HS-5 (cell line): Measurements from ENCODE around the gene GARIN5A.
"Not testable (repeated sequence)": the region's sequence is repeated elsewhere in the genome, so short reads cannot be mapped to it uniquely, and the experiment has no call there.

ENCODE experiments used
- DNase-seq: peaks from one replicate; pipeline ENCODE4 v3.0.0-alpha.2; 2012; ENCODE audit warnings: low read depth

GARIN5A gene

DNA sequence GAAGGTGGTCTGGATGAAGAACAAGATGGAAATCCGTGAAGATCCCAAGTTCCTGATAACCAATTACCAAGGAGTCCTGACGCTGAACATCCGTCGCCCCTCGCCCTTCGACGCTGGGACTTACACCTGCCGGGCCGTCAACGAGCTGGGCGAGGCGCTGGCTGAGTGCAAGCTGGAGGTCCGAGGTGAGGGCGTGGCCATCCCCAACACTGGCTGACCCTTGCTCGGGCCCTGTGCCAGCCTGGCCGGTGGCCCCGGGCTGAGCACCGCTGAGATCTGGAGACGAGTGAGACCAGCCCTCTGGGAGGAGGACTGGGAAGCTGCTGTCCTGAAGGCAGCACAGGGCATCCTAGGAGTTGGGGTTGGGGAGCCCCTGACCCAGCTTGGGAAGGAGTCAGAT, 12.3 kb downstream of the GARIN5A start:
- no peak for DNase-seq

GRCh38 chr19:50462970-50463369, 13.7 kb downstream of the GARIN5A start:
- no peak for DNase-seq

DNA sequence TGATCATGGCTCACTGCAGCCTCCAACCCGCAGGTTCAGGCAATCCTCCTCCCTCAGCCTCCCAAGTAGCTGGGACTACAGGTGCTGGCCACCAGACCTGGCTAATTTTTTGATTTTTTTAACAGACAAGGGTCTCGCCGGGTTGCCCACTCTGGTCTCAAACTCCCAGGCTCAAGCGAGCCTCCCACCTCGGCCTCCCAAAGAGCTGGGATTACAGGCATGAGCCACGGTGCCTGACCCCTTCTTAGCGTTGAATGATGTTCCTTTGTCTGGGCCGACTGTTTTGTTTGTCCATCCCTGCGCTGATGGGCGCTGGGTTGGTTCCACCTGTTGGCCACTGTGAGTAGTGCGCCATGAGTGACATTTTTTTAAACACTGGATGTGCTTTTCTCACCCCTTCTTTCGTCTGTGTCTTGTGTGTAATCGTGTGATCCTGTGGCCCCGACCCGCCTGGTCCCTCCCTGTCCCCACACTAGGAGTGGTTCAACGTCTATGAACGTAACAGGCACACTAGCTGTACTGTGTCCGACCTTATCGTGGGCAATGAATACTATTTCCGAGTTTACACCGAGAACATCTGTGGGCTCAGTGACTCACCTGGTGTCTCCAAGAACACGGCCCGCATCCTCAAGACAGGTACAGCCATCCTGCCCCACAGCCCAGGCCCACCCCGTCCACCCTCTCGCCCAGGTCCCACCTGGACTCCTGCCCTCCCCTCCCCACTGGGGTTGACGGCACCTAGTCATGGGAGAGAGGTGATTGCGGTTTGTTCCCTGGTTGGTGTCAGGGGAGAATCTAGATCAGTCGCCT, 15.4 kb downstream of the GARIN5A start:
- DNase-seq = peak; percentile 42

- DNase-seq = peak; percentile 39
Observed at GRCh38 chr19:50460161-50460765, 16.4 kb downstream of the GARIN5A start.

GRCh38 chr19:50459638-50460037, 17.0 kb downstream of the GARIN5A start:
- no peak for DNase-seq

- DNase-seq = no peak
Observed at GRCh38 chr19:50459067-50459456, 17.6 kb downstream of the GARIN5A start.

DNA sequence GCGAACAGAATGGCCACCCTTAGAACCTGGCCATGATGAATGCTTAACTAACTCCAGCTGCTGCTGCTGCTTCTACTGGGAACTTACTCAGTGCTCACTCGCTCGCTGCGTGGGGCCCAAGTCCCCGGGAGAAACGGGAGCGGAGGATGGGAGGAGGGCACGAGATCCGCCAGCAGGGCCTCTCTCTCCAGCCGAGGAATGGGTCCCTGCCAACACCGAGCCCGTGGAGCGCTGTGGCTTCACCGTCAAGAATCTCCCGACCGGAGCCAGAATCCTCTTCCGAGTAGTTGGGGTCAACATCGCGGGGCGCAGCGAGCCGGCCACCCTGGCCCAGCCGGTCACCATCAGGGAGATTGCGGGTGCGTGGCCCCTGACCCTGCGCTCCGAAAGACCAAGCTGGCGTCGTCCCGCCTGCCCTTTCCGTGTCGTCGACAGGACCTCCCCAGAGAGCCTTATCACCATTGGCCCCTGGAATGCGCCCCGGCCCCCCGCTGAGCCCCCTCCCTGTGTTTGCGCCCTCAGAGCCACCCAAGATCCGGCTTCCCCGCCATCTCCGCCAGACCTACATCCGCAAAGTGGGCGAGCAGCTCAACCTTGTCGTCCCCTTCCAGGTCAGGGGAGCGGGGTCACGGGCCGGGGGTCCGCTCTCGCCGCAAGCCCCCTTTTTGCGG, 18.1 kb downstream of the GARIN5A start:
- no peak for DNase-seq

DNA sequence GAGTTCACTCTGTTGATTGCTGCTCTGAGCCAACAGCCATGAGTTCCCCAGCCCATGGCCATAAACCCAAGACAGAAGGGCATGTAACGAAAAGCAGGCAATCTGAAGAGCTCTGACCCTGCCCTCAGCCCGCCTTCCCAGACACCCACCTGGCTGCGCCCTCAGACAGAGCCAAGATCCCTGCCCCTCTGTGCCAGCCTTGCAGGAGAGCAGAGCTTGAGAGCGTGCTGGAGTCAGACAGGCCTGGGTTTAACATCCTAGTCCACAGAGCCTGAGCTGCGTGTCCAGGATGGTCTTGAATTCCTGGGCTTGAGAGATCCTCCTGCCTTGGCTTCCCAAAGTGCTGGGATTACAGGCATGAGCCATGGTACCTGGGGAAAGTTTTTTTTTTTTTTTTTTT, 19.3 kb downstream of the GARIN5A start:
- no peak for DNase-seq

DNA sequence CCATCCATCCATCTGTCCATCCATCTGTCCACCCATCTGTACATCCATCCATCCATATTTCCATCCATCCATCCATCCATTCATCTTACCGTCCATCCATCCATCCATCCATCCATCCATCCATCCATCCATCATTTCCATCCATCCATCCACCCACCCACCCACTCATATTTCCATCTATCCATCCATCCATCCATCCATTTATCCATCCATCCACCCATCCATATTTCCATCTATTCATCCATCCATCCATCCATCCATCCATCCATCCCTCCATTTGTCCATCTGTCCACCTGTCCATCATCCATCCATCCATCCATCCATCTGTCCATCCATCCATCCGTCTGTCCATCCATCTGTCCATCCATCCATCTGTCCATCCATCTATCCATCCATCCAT, 20.7 kb downstream of the GARIN5A start:
- no peak for DNase-seq

- DNase-seq = no peak
Observed at GRCh38 chr19:50453243-50453642, 23.4 kb downstream of the GARIN5A start.

- no peak for DNase-seq
Observed at GRCh38 chr19:50451223-50451534, 25.5 kb downstream of the GARIN5A start.

DNA sequence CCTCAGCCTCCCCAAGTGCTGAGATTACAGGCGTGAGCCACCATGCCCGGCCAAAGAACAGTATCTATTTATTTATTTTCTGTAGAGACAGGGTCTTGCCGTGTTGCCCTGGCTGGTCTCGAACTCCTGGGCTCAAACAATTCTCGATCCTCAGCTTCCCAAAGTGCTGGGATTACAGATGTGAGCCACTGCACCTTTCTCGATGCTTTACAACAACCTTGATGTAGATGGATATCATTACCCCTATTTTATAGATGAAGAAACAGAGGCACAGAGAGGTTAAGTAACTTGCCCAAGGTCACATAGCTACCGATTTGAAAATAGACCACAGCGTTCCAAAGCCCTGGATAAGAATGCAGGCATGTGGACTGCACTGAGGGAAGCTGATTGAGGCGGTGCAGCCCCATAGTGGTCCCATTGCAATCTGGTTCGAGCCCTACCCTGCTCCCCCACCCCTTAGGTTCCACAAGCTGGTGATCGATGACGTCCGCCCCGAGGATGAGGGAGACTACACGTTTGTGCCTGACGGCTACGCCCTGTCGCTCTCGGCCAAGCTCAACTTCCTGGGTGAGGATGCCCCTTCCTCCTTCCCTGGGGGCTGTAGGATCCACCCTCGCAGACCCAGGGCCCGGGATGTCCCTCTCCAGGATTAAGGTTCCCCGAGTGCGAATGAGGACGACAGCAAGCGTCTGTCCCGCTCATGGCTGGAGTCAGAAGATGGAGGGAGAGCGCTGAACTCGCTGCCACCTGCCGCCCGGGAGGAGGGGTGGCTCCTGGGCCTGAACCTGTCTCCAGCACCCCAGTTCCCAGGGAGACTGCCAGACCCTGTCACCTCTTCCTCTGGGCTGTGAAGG, 26.1 kb downstream of the GARIN5A start:
- DNase-seq = no peak

DNA sequence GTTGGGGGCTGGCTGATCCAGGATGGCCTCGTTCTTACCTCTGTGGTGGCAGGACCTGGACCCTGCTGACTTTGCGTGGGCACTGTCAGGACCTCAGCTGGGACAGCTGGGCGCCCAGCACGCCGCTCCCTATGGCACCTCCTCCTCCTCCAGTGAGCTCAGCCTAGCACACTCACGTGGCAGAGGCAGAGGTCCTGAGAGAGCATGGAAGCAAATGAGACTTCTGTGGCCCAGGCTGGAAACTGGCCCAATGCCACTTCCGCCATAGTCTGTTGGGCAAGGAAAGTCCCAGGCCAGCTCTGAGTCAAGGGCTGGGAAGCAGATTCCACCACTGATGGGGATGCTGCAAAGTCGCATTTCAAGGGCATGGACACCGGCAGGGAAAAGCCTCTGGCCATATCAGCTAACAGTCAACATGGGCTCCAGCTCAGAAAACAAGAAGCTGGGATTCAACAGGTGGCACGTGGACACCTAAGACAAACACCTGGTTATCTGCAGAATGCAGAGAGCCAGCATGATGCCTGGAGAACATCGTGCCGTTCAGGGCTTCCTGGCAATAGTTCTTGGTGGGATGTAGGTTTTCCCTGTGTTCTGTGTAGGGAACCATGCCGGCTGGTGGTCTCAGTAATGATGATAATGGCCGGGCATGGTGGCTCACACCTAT, 27.3 kb downstream of the GARIN5A start:
- no peak for DNase-seq

DNA sequence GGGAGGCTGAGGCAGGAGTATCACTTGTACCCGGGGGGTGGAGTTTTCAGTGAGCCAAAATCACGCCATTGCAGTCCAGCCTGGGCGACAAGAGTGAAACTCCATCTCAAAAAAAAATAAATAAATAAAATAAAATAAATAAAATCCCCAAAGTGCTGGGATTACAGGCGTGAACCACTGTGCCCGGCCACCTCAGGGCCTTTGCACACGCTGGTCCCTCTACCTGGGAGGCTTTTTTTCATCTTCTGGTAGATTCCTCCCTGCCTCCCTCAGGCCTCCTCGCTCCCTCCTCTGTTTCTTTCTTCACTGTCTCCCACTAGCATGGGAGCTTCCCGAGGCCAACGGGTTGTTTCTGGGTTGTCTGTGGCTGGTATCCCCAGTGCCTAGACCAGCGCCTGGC, 28.9 kb downstream of the GARIN5A start:
- no peak for DNase-seq

DNA sequence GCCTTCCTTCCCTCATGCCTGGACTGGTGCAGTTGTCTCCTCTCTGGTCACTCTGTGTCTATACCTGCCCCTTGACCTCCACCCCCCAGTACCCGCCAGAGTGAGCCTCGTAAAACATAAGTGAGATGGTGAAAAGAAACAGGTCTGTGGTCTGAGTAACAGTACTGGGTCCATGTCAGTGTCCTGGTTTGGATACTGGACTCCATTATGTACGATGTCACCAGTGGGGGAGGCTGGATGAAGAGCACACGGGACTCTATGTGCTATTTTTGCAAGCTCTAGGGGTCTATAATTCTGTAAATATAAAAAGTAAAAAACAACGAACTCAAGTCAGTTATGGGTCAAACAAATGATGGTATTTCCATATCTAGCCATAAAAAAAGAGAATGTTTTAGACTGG, 29.6 kb downstream of the GARIN5A start:
- no peak for DNase-seq

DNA sequence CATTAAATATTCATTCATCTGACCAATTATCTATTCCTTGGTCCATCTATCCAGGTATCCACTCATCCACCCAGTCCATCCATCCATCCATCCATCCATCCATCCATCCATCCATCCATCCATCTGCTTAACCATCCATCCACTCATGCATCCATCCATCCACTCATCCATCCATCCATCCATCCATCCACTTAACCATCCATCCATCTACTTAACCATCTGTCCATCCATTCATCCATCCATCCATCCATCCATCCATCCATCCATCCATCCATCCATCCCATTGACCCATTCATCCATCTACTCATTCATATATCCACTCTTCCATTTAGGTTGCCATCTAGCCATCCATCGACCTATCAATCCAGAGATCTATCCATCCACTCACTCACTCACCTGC, 32.6 kb downstream of the GARIN5A start:
- no peak for DNase-seq

- DNase-seq = not testable (repeated sequence)
Observed at GRCh38 chr19:50439130-50439529, 37.5 kb downstream of the GARIN5A start.

DNA sequence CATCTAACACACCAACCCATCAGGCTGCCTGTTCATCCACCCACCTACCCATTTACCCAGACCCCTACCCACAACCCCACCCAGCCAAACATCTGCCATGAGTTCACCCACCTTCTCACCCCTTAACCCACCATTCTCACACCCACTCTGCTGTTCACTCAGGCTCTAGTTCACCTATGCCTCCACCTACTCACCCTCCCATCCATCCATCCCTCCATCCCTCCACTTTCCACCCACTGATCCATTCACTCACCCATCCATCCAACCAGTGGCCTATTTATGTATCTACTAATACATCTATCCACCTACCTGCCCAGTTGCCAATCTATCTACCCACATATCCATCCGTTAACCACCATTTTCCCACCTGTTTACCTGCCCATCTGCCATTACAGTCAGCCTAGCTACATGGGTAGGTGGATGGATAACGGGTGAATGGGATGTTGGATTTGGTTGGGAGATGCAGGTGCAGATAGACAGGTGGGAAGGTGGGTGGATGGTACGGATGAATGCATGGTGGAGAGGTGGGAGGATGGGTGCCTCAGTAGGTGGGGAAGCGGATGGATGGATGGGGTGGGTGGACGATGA, 38.7 kb downstream of the GARIN5A start:
- no peak for DNase-seq

DNA sequence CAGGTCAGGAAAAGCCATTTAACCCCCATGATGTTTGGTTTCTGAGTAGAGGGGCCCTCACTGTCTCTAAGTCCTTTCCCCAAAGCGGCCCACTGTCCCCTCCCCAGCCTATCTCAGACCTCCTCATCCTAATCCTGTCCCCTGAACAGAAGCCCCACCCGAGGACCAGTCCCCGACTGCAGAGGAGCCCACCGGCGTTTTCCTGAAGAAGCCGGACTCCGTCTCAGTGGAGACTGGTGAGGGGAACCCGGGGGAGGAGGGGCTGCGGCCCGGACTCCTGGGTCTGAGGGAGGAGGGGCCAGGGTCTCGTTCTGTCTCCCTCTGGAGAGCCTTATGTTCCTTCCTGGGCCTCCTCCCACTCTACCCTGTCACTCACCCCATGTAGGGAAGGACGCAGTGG, 41.0 kb downstream of the GARIN5A start:
- no peak for DNase-seq

DNA sequence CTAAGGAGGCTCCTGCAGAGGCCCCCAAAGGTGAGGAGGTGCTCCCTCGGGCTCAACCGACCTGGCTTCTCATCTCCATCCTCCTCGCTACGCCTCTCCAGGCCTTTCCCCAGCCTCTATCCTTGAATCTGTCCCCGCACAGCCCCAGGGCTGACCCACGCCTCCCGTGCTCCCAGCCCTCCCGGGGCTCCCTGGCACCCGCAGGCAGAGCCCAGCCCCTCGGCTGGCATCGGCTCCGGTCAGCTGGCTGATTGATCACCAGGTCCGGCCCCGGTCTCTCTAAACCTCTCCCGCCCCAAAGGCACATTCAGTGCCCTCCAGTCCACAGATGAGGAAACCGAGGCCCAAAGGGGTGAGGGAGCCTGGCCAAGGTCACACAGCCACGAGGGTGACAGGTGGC, 41.4 kb downstream of the GARIN5A start:
- DNase-seq = no peak

DNA sequence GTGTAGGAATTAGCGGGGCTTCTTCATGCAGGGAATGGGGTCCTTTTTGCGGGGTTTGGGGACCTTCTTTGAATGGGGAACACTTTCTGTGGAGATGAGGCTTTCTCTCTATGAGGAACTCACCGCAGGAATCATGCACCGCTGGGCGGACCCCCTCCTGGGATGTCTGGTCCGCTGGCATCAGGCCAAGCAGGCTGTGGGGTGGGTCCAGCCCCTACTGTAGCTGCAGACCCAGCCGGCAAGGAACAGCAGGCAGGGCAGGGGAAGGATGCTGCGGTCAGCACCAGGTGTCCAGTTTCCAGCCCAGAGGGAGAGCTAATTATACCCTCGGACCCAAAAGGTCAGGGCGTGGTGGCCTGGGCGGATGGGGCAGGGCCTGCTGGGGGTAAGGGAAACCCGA, 42.1 kb downstream of the GARIN5A start:
- no peak for DNase-seq
